SK-N-SH treated with all-trans-retinoic acid at 6 μM for 48 hours (cell line): ENCODE results near the gene SFRP2.

Source experiments
- ATAC-seq: fragments of 200-7000 bp; cut with Tn5 transposase; 3 replicates; pipeline ENCODE4 v1.9.1; 2020; ENCODE audit warnings: mild to moderate bottlenecking, moderate library complexity
- ARNTL ChIP-seq: fragments of 450-650 bp; formaldehyde crosslinking; IDR thresholded peaks from 2 replicates; pipeline ENCODE4 v1.5.0; 2020; ENCODE audit warnings: low read depth, mild to moderate bottlenecking, moderate library complexity, borderline replicate concordance
- BACH2 ChIP-seq: fragments of 250-450 bp; sonication (Bioruptor Pico); IDR thresholded peaks from 2 replicates; pipeline ENCODE4 v1.9.0; 2021; ENCODE audit warnings: mild to moderate bottlenecking, borderline replicate concordance
- CREB5 ChIP-seq: fragments of 250-450 bp; sonication (Bioruptor Pico); IDR thresholded peaks from 2 replicates; pipeline ENCODE4 v1.5.1; 2020; ENCODE audit warnings: low read depth, mild to moderate bottlenecking, moderate library complexity
- CSDC2 ChIP-seq: fragments of 250-450 bp; sonication (Bioruptor Pico); IDR thresholded peaks from 2 replicates; pipeline ENCODE4 v1.5.0; 2020; ENCODE audit warnings: mild to moderate bottlenecking, moderate library complexity
- ESRRG ChIP-seq: fragments of 250-450 bp; sonication (Bioruptor Pico); IDR thresholded peaks from 2 replicates; pipeline ENCODE4 v1.6.1; 2021; ENCODE audit warnings: mild to moderate bottlenecking
- GLIS3 ChIP-seq: fragments of 250-450 bp; sonication (Bioruptor Pico); IDR thresholded peaks from 2 replicates; pipeline ENCODE4 v1.5.0; 2020; ENCODE audit warnings: mild to moderate bottlenecking, moderate library complexity
- ISL1 ChIP-seq: fragments of 250-450 bp; sonication (Bioruptor Pico); IDR thresholded peaks from 2 replicates; pipeline ENCODE4 v2.1.2; 2022; ENCODE audit warnings: mild to moderate bottlenecking, moderate library complexity
- OSR1 ChIP-seq: fragments of 250-450 bp; sonication (Bioruptor Pico); IDR thresholded peaks from 2 replicates; pipeline ENCODE4 v1.8.0; 2022; ENCODE audit warnings: moderate library complexity, mild to moderate bottlenecking, inconsistent platforms
- PATZ1 ChIP-seq: fragments of 250-450 bp; sonication (Bioruptor Pico); IDR thresholded peaks from 2 replicates; pipeline ENCODE4 v1.8.0; 2020; ENCODE audit warnings: mild to moderate bottlenecking, moderate library complexity, borderline replicate concordance
- PPARA ChIP-seq: fragments of 250-450 bp; sonication (Bioruptor Pico); IDR thresholded peaks from 2 replicates; pipeline ENCODE4 v1.5.0; 2020; ENCODE audit warnings: mild to moderate bottlenecking, borderline replicate concordance
- RARB ChIP-seq: fragments of 250-450 bp; sonication (Bioruptor Pico); IDR thresholded peaks from 2 replicates; pipeline ENCODE4 v1.8.0; 2021; ENCODE audit warnings: mild to moderate bottlenecking, moderate library complexity
- SNAI2 ChIP-seq: fragments of 250-450 bp; sonication (Bioruptor Pico); IDR thresholded peaks from 2 replicates; pipeline ENCODE4 v1.5.0; 2020; ENCODE audit warnings: mild to moderate bottlenecking, moderate library complexity
- TCF4 ChIP-seq: fragments of 250-450 bp; sonication (Bioruptor Pico); IDR thresholded peaks from 2 replicates; pipeline ENCODE4 v1.8.0; 2021; ENCODE audit warnings: mild to moderate bottlenecking, moderate library complexity, borderline replicate concordance
- TOX ChIP-seq: fragments of 250-450 bp; sonication (Bioruptor Pico); IDR thresholded peaks from 2 replicates; pipeline ENCODE4 v1.8.0; 2021; ENCODE audit warnings: mild to moderate bottlenecking, moderate library complexity, borderline replicate concordance
- ZC3H10 ChIP-seq: fragments of 250-450 bp; sonication (Bioruptor Pico); IDR thresholded peaks from 2 replicates; pipeline ENCODE4 v1.5.1; 2021; ENCODE audit warnings: mild to moderate bottlenecking, moderate library complexity
- ZNF565 ChIP-seq: fragments of 450-650 bp; formaldehyde crosslinking; conservative IDR thresholded peaks from 2 replicates; pipeline ENCODE4 v1.5.0; 2020; ENCODE audit warnings: low read depth, mild to moderate bottlenecking, moderate library complexity
- ZNF70 ChIP-seq: fragments of 450-650 bp; formaldehyde crosslinking; IDR thresholded peaks from 2 replicates; pipeline ENCODE4 v1.5.0; 2020; ENCODE audit warnings: mild to moderate bottlenecking, moderate library complexity
- ZNF8 ChIP-seq: fragments of 450-650 bp; formaldehyde crosslinking; IDR thresholded peaks from 2 replicates; pipeline ENCODE4 v1.5.0; 2020; ENCODE audit warnings: mild to moderate bottlenecking, moderate library complexity
- TF ChIP-seq, protein P1 (sequence below): fragments of 250-450 bp; sonication (Bioruptor Pico); IDR thresholded peaks from 2 replicates; pipeline ENCODE4 v1.8.0; 2021; ENCODE audit warnings: low read depth, mild to moderate bottlenecking, moderate library complexity, borderline replicate concordance
- TF ChIP-seq, protein P2 (sequence below): fragments of 250-450 bp; sonication (Bioruptor Pico); IDR thresholded peaks from 2 replicates; pipeline ENCODE4 v1.5.0; 2020; ENCODE audit warnings: mild to moderate bottlenecking, moderate library complexity
- TF ChIP-seq, protein P3 (sequence below): fragments of 250-450 bp; sonication (Bioruptor Pico); IDR thresholded peaks from 2 replicates; pipeline ENCODE4 v1.5.1; 2021; ENCODE audit warnings: mild to moderate bottlenecking, moderate library complexity

Gene SFRP2

GRCh38 chr4:153750197-153750817 lies 38.6 kb downstream of the SFRP2 start:
- peak; percentile 95 for ATAC-seq

DNA sequence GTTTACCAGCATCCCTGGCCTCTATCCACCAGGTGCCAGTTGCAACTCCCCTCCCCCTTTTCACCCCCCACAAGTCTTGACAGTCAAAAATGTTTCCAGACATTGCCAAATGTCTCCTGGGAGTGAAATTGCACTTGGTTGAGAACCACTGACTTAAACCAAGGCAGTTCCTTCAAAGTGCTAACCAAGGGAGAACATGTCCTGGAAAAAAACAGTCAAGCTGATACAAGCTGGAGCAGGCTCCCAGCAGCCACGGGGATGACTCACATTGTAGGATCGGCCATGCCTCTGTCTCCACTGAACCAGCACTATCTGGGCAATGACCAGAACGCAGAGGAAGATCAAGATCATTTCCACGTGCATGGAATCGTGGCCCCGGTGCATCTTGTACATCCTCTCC lies 40.5 kb downstream of the SFRP2 start:
- TF ChIP-seq CSDC2 (0 out of 2 replicates have a peak, but pooled peaks have one; percentile 20), ARNTL (CRISPR knock-in tag) (no peak)
- ATAC-seq: peak; percentile 91

More at GRCh38 chr4:153750197-153750817, 38.6 kb downstream of the SFRP2 start:
- TF ChIP-seq ZC3H10 (CRISPR knock-in tag) (no peak), ZNF565 (CRISPR knock-in tag) (no peak), SNAI2 (CRISPR knock-in tag) (no peak), ARNTL (CRISPR knock-in tag) (no peak), ISL1 (CRISPR knock-in tag) (no peak), GLIS3 (CRISPR knock-in tag) (no peak)
- TF ChIP-seq, protein P1, sequence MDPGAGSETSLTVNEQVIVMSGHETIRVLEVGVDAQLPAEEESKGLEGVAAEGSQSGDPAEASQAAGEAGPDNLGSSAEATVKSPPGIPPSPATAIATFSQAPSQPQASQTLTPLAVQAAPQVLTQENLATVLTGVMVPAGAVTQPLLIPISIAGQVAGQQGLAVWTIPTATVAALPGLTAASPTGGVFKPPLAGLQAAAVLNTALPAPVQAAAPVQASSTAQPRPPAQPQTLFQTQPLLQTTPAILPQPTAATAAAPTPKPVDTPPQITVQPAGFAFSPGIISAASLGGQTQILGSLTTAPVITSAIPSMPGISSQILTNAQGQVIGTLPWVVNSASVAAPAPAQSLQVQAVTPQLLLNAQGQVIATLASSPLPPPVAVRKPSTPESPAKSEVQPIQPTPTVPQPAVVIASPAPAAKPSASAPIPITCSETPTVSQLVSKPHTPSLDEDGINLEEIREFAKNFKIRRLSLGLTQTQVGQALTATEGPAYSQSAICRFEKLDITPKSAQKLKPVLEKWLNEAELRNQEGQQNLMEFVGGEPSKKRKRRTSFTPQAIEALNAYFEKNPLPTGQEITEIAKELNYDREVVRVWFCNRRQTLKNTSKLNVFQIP (CRISPR knock-in tag): no peak
- TF ChIP-seq, all 23 proteins: peak for 0

DNA sequence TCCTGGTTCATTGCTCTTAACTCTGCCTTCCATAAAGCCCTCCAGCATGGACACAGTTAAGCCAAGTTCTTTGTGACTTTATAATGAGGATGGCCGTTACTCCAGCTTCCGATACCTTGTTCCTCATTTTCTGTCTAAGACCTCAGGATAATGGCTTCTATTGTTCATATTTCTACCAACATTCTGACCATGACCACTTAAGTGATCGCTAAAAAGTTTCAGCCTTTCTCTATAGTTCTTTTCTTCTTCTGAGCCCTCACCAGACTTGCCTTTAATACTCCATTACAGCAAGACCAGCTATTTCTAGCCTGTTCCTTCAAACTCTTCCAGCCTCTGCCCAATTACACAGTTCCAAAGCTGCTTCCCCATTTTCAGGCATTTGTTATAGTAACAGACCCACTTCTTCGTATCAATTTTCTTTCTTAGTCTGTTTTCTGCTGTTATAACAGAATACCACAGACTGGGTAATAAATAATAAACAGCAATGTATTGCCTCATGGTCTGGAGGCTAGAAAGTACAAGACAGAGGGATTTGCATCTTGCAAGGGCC lies 41.4 kb downstream of the SFRP2 start:
- no peak for ATAC-seq
- TF ChIP-seq ISL1 (CRISPR knock-in tag) (no peak), ZNF70 (CRISPR knock-in tag) (no peak), BACH2 (CRISPR knock-in tag) (no peak), PPARA (CRISPR knock-in tag) (no peak), TCF4 (CRISPR knock-in tag) (no peak), ESRRG (CRISPR knock-in tag) (no peak), ZNF8 (CRISPR knock-in tag) (no peak), OSR1 (CRISPR knock-in tag) (no peak), CREB5 (CRISPR knock-in tag) (no peak), CSDC2 (no peak), SNAI2 (CRISPR knock-in tag) (no peak), GLIS3 (CRISPR knock-in tag) (no peak), ZC3H10 (CRISPR knock-in tag) (no peak)
- TF ChIP-seq, protein P2, sequence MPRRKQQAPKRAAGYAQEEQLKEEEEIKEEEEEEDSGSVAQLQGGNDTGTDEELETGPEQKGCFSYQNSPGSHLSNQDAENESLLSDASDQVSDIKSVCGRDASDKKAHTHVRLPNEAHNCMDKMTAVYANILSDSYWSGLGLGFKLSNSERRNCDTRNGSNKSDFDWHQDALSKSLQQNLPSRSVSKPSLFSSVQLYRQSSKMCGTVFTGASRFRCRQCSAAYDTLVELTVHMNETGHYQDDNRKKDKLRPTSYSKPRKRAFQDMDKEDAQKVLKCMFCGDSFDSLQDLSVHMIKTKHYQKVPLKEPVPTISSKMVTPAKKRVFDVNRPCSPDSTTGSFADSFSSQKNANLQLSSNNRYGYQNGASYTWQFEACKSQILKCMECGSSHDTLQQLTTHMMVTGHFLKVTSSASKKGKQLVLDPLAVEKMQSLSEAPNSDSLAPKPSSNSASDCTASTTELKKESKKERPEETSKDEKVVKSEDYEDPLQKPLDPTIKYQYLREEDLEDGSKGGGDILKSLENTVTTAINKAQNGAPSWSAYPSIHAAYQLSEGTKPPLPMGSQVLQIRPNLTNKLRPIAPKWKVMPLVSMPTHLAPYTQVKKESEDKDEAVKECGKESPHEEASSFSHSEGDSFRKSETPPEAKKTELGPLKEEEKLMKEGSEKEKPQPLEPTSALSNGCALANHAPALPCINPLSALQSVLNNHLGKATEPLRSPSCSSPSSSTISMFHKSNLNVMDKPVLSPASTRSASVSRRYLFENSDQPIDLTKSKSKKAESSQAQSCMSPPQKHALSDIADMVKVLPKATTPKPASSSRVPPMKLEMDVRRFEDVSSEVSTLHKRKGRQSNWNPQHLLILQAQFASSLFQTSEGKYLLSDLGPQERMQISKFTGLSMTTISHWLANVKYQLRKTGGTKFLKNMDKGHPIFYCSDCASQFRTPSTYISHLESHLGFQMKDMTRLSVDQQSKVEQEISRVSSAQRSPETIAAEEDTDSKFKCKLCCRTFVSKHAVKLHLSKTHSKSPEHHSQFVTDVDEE (CRISPR knock-in tag): no peak

DNA sequence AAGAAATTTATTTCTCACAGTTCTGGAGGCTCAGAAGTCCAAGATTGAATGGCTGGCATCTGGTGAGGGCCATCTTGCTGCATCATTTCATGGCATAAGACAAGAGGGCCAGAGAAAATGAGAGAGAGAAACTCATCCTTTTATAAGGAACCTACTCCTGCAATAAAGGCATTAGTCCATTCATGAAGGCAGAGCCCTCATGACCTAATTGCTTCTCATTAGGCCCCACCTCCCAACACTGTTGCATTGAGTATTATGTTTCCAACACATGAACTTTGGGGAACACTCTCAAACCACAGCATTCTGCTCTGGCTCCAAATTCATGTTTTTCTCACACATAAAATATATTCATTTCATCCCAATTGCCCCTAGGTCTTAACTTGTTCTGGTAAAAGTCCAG lies 43.2 kb downstream of the SFRP2 start:
- TF ChIP-seq CSDC2: no peak
- no peak for TF ChIP-seq ARNTL (CRISPR knock-in tag)
- no peak for TF ChIP-seq GLIS3 (CRISPR knock-in tag)
- TF ChIP-seq ZNF565 (CRISPR knock-in tag): no peak
- no peak for TF ChIP-seq RARB
- no peak for ATAC-seq

DNA sequence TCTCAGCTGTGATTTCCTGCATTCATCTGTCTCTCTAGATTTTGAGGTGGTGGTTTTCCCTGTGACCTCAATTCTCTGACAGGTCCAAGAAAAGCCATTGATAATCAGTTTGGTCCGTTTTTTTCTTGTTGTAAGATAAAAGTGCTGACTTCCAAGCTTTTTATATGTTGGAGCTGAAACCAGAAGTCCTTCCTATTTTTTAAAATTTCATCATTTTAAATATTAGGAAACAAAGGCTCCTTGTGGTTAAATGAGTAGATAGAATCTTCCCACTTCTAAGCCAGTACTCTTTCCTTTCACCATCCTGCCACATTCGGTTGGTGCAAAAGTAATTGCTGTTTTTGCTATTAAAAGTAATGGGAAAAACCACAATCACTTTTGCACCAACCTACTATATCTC lies 47.3 kb downstream of the SFRP2 start:
- no peak for ATAC-seq
- TF ChIP-seq ESRRG (CRISPR knock-in tag): no peak
- TF ChIP-seq, protein P1 (CRISPR knock-in tag): no peak
- TF ChIP-seq TOX: no peak
- TF ChIP-seq, protein P3, sequence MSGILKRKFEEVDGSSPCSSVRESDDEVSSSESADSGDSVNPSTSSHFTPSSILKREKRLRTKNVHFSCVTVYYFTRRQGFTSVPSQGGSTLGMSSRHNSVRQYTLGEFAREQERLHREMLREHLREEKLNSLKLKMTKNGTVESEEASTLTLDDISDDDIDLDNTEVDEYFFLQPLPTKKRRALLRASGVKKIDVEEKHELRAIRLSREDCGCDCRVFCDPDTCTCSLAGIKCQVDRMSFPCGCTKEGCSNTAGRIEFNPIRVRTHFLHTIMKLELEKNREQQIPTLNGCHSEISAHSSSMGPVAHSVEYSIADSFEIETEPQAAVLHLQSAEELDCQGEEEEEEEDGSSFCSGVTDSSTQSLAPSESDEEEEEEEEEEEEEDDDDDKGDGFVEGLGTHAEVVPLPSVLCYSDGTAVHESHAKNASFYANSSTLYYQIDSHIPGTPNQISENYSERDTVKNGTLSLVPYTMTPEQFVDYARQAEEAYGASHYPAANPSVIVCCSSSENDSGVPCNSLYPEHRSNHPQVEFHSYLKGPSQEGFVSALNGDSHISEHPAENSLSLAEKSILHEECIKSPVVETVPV: no peak
- no peak for TF ChIP-seq ZNF8 (CRISPR knock-in tag)
- TF ChIP-seq ZNF70 (CRISPR knock-in tag): no peak
- no peak for TF ChIP-seq GLIS3 (CRISPR knock-in tag)
- TF ChIP-seq OSR1 (CRISPR knock-in tag): no peak
- no peak for TF ChIP-seq PATZ1 (CRISPR knock-in tag)
- TF ChIP-seq ZNF565 (CRISPR knock-in tag): no peak
